GM18507 (cell line): Measurements from ENCODE around the gene ACAT2.
"Not testable (repeated sequence)": the region's sequence is repeated elsewhere in the genome, so short reads cannot be mapped to it uniquely, and the experiment has no call there.

Source experiments
- DNase-seq: peaks from one replicate; pipeline ENCODE4 v3.0.0; 2011; ENCODE audit warnings: low read depth; ENCODE audit not compliant: insufficient read length; ENCODE audit errors: extremely low spot score
- FAIRE-seq: peaks from 2 replicates; lab custom pipeline; 2011; peaks lifted over from hg19 to GRCh38; lab: Jason Lieb, UNC

The ACAT2 gene

DNA sequence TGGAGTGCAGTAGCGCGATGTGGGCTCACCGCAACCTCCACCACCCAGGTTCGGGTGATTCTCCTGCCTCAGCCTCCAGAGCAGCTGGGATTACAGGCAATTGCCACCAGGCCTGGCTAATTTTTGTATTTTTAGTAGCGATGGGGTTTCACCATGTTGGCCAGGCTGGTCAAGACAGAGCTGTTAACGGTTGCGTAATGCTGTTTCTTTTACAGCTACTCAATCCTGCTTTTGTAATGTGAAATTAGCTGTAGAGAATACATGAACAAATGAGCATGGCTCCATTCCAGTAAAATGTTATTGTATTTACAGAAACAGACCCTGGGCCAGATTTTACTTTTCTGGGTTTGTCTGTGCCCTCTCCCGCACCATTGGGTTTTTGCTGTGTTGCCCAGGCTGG is 40.1 kb downstream of the ACAT2 start:
- DNase-seq = no peak
- FAIRE-seq = no peak

DNA sequence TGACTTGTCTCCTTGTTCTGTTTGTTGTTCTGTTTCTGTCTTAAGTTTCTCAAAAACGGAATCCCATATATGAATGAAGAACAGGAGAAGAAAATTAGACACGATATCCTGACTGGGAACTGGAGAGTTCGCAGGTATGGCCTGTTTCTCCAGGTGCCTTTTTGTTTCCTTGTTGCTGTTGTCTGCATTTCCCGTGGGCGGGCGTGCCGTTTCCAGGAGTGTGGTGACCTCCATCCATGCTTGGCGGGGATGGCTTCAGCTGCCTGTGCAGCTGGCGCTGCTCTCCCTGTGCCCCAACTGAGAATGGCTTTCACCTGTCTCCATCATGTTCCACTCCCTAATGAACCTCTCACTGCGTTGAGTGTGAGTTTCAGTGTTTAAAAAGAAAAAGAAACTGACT is 42.7 kb downstream of the ACAT2 start:
- FAIRE-seq = no peak

DNA sequence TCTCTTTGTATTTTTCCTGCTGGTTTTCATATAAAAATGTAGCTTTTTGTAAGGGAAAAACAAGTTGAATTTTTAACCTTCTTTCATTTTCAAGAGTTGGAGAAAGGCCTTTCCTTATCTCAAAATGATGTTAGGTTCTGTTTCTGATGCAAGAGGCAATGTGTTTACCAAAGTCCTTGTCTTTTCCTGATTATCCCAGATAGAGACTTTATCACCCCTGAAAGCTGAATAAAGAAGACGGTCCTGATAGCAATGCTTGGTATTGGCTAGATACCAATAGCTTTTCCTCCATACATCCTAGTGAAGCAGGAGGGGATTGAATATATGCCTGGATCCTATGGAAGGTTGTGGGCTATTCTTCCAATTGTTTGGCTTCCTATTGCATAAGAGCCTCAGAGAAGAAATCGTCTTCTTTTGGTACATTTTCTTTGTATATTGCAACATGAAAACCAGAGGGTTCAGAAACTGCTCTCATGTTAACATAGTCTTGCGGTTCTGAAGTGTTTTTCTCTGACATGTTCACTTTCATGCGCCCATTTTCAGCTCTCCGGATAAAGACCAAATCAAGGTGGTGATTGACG is 43.7 kb downstream of the ACAT2 start:
- DNase-seq (no peak), FAIRE-seq (no peak)

More for the DNA sequence above, 42.7 kb downstream of the ACAT2 start:
- DNase-seq = no peak

DNA sequence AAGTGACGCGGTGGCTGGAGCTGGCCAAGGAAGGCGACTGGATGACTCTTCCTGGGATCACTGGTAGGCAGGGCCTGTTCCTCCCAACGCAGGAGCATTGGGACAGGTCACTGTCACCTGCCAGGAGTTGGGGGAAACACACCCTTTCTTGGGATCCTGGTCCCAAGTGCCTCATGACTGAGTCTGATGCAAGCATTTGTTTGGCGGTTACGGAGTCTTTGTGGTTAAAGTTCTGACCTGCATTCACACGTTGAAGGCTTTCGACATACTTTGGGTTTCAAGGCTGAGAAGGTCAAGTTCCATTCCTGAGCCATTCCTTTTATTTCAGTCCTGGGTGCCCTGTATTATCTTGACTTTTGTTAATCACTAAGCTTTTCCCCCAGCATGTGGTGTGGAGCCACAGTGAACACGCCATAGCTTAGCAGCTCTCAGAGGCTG is 44.2 kb downstream of the ACAT2 start:
- FAIRE-seq (no peak), DNase-seq (no peak)

DNA sequence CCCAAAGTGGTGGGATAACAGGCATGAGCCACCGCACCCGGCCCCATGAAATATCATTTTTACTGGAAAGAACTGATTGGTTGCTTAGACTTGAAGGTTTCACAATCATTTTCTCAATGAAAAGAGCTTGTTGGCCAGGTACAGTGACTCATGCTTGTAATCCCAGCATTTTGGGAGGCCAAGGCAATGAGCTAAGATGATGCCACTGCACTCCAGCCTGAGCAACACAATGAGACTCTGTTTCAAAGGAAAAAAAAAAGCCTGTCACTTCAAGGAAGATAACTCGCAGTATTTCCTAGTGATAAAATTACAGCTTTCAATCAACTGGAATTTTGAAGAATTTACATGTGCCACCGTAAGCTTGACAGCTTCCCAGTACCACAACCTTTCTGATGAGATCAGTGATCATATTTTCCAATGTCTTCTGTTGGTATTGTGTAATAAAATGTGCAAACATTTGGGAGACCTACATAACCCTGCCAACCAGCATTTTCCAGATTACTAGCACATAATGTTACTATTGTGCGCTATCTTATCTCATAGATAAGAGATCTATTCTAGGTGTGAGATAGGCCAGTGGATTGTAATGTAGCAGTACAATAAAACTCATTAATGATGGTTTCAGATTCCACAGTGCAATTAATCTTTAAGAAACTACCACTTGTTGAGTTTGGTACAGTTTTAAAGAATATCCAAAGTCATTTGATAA is 45.5 kb downstream of the ACAT2 start:
- FAIRE-seq = no peak

DNA sequence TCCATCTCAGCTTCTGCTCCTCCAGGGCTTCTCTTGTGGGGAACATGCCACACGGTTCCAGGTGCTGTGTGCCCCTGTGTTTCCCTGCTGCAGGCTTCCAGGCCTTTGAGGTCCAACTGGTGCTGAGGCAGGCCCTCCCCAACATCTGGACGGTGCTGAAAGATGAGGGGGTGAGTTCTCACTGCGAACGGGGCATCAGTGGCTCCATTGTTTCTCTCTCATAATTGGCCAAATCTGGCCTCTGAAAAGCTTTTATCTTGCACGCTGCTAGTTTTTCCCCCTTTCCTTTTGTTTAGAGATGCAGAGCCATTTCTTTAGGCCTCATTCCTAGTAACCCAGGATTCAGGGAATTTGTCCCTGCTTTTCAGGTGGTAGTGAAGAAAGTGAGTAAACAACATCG is 46.8 kb downstream of the ACAT2 start:
- no peak for FAIRE-seq
- no peak for DNase-seq

More for the DNA sequence above, 45.5 kb downstream of the ACAT2 start:
- no peak for DNase-seq

DNA sequence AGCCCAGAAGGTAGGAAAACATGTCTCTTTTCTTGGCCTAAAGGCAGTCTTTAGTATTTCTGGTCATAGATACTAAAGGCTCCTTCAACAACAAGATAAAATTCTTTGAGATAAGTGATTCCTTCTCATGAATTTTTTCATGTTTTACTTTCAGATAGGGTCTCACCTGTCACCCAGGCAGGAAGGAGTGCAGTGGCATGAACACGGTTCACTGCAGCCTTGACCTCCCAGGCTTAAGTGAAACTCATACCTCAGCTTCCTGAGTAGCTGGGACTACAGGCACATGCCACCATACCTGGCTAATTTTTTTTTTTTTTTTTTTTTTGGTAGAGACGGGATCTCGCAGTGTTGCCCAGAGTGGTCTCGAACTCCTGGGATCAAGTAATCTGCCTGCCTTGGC is 47.3 kb downstream of the ACAT2 start:
- peak; percentile 78 for FAIRE-seq
- DNase-seq = no peak

DNA sequence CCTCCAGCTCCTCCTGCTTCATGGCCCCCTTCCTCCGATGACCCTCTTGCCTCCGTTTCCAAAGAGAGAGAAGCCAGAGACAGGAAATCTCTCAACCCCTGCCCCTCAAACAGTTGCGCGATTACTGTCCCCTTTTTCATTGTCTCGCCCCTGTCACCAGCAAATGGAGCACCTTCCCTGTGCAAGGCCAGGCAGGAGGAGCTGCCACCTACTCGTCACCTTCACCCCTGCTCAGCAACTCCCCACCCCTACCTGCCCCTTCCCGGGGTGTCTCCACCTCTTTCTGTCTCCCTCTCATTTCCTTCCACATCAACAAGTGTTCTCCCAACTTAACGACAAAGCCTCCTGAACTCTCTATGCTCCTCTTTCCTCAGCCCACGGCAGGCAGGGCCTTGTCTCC is 51.9 kb downstream of the ACAT2 start:
- FAIRE-seq (no peak), DNase-seq (no peak)

DNA sequence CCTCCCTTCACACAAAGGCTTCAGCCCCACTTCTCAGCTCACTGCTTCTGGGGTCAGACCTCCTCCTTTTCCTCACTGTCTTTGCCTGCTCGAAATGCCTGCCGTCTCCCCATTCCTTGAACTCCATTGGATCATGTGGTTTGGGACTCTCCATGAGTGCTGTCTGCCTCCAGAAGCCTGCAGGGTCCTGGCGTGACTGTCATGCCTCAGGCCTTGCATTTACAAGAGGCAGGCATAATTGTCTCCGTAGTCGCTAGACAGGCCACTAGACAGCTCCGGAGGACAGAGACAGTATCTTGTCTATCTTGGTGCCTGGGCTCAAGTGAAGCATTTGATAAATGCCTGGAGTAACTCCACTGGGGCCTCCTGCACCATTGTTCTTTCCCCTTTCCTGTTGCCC is 53.6 kb downstream of the ACAT2 start:
- FAIRE-seq (no peak), DNase-seq (no peak)

DNA sequence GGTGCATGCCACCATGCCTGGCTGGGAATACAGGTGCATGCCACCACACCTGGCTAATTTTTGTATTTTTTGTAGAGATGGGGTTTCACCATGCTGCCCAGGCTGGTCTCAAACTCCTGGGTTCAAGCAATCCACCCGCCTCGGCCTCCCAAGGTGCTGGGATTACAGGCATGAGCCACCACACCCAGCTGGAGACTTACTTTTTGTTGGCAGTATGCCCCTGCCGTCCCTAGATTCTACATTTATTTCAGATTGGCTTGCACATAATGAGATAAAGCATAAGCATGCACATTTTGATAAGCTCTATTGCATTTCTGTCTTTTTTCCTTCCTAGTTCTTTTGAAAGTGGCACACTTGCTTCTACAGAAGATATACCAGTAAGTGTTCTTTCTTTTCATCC is 54.9 kb downstream of the ACAT2 start:
- not testable (repeated sequence) for DNase-seq, FAIRE-seq

DNA sequence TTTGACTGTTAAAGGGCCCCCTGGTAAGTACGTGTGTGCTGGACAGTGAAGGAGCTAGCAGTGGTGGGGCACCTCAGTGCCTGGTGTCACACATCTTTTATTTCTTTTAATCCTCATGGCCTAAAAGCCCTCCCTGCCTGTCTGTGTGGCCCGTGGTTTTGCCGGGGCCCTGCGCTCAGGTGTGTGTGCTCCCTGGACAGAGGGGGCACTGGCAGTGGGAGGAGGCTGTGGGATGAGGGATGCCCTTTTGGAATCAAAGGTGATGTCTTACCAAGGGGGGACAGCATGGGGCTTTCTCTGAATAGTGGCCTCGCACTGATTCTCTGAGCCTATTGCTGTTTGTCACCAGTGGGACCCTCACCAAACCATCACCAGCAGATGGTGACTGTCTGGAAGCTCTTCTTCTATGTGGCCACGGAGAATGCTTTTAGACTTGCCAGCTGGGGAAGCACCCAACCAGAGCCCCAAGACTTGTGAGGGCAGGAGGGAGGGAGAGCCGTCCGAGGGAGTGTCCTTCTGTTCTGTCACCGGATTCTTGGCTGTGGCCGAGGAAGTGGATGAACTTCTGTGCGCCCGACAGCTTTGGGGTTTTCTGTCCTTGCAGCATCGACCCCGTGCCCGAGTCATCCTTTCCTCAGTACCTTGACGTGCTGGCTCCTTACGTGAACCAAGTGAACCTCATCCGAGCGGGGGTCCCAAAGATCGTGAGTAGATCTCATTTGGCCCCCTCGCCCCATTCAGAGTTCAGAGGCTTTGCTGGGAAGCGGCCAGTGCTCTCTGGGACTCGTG is 56.3 kb downstream of the ACAT2 start:
- no peak for FAIRE-seq
- no peak for DNase-seq

DNA sequence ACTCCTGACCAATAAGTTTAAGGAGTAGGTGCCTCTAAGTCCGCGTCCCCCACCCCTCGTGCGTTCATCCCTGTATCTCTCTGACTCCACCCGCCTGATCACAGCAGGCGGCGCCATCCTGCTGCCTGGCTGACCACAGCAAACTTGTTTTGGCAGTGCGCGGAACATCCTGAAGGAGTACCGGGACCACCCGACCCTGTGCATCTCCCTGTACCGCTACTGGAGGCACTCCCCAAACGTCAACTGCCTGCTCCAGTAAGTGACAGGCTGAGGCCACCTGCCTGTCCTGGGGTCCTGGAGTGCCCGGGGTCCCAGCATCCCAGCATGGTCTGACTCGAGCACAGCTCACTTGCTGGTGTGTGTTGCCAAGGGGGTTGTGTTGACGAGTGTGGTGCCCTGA is 57.3 kb downstream of the ACAT2 start:
- no peak for DNase-seq
- no peak for FAIRE-seq

DNA sequence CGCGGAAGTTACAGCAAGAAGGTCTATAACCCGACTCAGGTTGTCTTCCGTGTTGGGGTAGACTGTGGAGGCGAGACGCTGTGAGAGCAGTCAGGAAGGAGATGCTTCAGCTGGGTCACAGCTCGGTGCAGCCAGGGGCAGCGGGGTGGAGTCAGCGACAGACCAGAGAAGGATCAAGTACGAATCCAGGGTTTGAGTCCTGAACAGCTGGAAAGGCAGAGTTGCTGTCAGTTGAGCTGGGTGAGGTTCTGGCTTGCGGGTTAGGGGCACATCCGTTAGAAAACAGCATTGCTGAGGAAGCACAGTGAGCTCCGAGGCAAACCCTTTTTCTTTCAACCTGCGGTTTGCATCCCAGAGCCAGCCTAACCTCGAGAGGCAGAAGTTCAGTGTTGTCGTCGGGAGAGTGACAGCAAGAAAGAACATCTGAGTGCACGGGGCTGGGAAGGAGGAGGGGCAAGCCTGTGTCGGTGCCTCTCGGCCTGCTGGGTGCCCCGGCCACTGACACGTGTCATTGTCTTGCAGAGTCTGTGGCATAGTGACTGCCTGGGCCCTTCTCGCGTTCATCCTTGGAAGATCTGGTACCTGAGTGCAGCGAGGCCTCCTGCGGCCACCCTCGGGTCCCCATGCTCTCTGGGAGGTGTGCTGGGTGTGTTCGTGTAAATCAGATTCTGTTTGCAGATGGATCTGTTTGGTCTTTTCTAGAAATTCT is 58.2 kb downstream of the ACAT2 start:
- DNase-seq = no peak
- FAIRE-seq = peak; percentile 52

DNA sequence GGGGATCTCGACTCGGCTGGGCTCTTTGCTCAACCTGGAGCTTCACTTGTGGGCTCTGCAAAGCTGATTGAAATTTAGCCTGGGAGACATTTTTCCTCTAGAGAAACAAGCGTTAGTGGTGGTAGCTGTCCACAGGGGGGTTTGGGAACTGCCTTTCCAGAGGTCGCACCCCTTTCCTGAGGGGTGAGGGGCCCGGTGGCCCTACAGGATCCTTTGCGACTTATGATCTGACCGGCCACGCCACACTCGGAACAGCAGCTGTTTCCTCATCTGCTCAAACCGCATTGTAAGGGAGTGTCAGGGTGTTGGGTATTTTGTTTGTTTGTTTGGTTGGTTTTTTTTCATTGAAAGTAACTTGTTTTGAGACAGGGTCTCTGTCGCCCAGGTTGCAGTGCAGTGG is 59.3 kb downstream of the ACAT2 start:
- FAIRE-seq (no peak), DNase-seq (no peak)

DNA sequence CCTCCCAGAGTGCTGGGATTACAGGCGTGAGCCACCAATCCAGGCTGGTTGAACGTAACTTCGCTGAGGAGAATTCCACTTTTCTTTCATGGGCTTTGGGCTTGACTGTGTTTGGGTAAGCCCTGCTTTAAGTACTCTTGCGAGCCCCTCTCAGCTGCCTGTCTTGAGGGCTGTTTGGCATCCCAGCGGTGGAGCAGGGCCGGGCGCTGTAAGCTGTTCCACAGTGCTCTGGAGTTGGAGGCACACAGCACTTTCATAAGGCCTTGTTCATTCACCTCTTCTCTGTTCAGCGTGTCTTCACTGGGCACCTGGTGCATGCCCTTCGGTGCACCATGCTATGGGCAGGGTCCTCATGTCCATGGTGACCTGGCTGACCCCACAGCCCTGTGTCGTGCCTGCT is 59.9 kb downstream of the ACAT2 start:
- no peak for FAIRE-seq
- no peak for DNase-seq

DNA sequence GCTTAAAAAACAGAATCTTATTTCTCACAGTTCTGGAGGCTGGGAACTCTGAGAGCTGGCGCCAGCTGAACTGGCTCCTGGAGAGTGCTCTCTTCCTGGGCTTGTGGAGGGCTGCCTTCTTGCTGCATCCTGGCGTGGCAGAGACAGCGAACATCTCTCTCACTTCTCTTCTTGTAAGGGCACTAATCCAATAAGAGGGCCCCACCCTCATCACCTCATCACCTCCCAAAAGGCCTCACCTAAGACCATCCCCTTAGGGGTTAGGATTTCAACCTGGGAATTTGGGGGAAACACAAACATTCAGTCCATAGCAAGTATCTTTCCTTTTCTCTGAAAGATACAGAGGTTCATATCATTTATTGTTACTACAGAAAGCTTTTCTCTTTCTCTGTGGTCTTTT is 62.1 kb downstream of the ACAT2 start:
- FAIRE-seq (no peak), DNase-seq (no peak)

DNA sequence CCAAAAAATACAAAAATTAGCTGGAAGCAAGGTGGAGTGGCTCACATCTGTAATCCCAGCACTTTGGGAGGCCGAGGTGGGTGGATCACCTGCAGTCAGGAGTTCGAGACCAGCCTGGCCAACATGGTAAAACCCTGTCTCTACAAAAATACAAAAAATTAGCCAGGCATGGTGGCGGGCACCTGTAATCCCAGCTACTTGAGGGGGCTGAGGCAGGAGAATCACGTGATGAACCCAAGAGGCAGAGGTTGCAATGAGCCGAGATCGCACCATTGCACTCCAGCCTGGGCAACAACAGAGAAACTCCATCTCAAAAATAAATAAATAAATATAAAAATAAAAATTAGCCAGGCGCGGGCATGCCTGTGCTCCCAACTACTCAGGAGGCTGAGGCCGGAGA is 62.8 kb downstream of the ACAT2 start:
- DNase-seq, FAIRE-seq: not testable (repeated sequence)

DNA sequence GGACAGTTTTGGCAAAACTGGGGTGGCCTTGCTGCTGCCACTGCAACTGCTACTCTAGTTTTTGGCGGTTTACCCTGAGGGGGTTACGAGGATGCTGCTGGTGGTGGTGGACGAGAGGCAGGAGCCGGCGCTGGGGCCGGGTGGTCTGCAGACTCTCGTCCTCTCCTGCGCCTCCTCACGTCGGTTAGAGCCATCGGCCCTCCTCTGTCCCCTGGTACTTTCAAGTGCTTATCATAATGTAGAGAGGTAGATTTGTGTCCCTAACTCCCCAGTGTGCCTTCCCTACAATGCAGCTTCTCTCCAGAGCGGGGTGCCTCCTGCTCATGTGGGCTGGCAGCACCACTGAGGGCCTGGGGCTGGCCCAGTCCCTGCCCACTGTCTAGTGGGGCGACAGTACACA is 64.2 kb downstream of the ACAT2 start:
- FAIRE-seq (no peak), DNase-seq (no peak)

DNA sequence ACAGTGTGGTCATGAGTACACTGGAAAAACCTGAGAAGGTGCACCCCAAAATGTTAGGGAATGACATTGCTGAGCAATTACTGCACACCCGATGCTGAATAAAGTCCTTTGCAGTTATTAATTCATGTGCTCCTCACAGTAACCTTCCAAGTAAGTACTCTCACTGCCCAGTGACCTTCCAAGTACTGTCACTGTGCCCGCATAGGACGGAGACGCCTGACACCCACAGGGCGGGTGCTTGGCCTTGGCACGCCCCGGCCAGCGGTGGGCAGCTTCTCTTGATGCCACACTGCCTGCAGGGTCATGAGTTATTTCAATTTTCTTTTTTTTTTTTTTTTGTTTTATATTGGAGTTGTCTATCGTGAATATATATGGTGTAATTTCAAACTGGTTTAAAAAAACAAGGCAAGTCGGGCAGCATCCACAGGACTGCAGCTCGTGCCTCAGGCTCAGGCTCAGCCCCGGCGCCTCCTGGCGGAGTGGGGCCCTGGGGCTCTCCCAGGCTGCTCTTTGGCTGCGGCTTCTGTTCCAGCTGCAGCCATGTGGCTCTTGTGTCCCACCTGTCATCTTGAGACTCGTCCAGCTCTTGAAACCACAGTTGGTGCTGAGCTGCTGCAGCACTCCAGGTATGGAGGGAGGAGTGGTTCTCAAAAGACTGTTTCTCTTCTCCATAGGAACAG is 65.3 kb downstream of the ACAT2 start:
- no peak for FAIRE-seq

DNA sequence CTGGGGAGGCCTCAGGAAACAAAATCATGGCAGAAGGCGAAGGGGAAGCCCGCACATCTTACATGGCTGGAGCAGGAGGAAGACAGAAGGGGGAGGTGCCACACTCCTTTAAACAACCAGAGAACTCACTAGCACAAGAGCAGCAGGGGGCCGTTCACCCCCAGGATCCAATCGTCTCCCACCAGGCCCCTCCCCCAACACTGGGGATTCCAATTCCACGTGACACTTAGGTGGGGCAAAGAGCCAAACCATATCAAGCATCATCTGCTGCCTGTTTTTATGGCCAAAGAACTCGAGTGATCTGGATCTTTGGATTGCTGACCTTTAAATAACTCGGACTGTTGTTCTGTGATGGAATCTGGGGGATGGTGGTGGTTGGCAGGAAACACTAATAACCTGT is 66.2 kb downstream of the ACAT2 start:
- no peak for FAIRE-seq
- no peak for DNase-seq

More for the DNA sequence above, 65.3 kb downstream of the ACAT2 start:
- no peak for DNase-seq
